SKM-1 treated with dmso at 0.1 percent for 144 hours (cell line): ENCODE data around the gene TNFRSF18.

Experiments
- DNase-seq: peaks from one replicate; lab custom pipeline; 2025; ENCODE audit not compliant: unreplicated experiment; lab: John Stamatoyannopoulos, UW

The TNFRSF18 gene

DNA sequence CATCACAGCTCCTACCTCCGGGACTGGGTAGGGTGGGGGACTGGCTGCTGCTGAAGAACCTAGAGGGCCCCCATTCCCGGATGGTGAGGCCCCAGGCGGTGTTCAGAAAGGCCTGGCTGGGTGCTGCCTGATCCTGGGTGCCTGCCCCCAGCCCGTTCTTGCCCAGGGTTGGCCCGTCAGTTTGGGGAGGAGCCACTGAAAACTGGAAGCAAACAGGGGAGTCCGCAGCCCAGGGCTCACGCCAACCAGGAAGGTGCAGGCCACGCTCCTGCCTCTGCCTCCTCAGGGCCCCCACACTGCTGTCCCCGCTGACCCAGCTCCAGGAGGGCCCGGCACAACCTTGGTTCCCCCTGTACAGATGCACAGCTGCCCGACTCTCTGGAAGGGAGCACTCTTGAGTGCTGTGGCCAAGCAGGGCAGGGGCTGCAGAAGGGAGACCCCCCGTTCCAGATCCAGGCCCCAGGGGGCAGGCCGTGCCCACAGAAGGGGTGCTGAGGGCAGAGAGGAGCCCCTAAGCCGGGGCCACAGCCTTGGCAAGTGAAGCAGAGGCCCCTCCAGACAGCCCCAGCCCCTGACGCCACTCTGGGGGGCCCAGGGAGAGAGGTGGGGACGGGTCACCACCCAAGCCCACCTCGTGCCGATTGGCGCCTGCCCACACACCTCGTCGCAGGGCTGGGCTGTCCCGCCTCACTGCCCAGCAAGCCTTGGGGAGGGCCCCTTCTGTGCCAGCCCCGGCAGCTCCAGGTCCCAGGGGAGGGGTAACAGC is 34.6 kb upstream of the TNFRSF18 start:
- DNase-seq = no peak

- DNase-seq = no peak
Measured at GRCh38 chr1:1240348-1240732, 33.9 kb upstream of the TNFRSF18 start.

DNA sequence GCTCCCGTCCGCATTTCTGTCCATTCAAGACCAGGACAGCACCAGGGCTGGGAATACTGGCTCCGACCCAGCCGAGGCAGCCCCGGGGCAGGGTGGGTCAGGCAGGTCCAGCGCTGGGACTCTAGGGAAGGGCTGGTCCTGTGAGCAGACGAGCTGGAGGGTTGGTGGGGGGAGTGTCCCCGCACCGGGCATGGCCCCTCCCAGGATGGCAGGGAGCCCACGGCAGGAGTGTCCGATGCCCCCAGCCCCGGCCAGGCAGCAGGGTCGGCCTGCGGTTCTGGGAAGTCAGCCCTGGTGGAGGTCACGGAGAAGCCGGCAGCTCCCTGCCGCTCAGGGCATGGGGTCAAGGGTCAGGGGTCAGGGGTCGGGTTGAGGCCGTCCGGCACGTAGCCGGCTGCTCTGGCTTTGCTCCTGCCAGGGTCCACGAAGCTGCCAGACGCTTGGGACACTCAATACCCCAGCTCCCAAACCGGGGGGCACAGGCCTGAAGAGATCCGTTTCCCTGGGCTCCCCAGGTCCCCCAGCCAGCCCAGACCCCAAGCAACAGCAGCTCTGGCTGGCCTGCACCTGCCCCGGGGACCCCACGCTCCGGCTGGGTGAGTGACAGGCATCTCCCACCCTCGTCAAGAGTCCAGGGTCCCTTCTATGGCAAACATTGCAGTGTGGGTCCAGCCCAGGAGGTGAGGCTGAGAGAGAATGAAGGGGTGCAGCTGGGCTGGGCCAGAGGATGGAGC is 33.4 kb upstream of the TNFRSF18 start:
- DNase-seq = no peak

- DNase-seq = no peak
Measured at GRCh38 chr1:1239227-1239613, 32.8 kb upstream of the TNFRSF18 start.

- DNase-seq = no peak
Measured at GRCh38 chr1:1238702-1239178, 32.3 kb upstream of the TNFRSF18 start.

DNA sequence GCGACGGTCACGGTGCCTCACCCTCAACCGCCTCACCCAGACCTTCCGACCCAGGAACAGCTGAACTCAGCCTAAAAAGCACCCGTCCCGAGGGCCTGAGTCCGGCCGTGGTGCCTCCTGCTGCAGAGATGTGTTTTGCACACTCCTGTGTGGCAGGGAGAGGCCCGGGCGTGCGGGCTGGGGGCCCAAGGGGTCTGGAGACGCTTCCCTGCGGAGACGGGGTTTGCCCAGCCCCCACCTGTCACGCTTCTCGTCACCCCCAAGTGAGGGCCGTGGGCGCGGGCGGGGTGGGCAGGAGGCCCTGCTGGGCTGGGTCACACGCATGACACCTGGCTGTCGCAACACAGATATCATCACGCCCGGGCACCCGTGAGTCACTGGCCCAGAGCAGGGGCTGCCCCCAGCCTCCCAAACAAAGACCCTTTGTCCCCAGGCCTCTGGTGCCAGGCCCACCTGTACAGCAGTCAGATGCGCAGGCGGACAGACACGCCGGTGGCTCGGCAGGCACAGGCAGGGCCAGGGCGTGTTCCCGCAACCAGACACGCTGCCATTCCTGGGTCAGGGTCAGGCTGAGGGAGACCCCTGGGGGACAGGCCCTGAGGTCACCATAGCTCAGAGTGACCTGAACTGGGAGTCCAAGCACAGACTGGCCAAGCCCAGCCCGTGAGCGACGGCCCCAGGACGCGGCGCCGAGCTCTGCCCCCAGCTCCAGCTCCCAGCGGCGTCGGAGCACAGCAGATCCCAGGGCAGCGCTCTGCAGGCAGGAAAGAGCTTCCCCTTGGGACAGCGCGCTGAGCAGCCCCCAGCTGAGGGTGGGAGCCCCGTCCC is 31.7 kb upstream of the TNFRSF18 start:
- no peak for DNase-seq

DNA sequence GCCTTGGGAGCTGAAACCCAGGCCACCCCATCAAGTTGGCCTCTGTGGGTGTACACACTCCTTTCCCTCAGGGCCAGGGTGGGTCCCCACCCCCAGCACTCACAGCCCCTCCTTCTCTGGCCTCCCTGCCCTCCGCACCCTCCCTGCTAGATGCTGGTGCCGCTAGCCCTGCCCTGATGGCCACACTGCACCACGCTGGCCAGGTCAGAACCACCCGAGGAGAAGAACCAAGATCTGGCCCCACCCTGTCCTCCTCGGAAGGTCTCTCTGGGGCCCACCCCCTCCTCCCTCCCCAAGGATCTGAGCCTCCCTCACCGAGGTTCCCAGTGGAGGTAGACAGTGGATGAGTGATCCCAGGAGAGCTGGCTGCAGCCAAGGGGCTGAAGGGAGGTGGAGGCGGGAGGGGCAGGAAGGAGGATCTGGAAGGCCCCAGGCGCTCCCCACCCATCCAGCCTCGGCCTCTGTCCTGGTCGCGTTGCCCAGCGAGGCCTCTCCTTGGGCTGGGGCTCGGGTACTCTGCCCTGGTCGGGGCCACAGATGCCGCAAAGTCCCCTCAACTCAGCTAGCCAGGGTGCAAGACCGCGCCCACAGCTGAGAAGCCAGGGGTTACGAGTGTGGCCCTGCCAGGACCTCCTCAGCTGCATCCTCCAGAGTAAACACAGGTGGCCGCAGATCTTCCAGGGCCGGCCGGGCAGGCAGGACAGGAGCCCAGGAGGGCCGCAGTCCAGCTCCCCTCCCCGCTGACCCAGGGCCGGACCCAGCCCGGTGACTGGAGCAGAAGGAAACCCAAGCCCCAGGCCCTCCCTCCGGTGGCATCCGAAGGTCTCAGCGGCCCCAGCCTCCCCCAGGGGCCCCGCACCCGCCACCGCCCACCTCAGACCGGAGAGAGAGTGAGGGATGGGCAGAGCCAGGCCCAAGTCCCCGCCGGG is 30.8 kb upstream of the TNFRSF18 start:
- DNase-seq = no peak

- no peak for DNase-seq
Measured at GRCh38 chr1:1236176-1236763, 29.9 kb upstream of the TNFRSF18 start.

DNA sequence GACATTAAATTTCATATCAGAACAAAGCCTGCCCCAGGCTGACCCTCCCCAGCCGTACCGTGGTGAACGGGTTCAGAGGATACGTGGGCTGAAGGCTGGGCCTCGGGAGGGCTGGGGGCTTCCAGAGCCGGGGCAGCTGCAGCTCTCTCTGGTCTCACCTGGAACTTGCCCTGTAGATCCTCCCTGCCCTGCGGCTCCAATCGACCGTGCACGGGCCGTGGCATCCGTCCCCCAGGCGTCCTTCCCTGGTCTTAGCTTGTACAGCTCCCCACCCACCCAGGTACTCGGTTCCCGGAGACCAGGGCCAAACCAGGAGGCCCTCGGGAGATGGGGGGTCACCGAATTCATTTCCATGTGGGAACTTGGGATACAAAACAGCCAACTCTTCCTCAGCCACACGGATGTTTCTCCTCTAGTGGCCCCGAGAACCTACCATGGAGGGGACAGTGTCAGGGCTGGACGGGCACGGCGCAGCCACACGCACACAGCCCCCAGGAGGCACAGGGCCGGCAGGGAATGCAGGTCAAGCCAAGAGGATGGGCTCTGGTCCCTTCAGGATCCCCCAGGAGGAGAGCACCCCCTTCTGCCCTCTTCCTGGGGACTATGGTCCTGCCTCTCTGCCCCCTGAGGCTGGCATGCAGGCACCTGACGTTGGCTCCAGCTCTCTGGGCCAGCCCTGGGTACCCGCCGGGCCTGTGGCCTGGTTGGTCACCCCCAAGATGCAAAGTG is 28.8 kb upstream of the TNFRSF18 start:
- DNase-seq = no peak

GRCh38 chr1:1234180-1234808 is 27.9 kb upstream of the TNFRSF18 start:
- no peak for DNase-seq

- DNase-seq = no peak
Measured at GRCh38 chr1:1233567-1233892, 27.1 kb upstream of the TNFRSF18 start.

GRCh38 chr1:1232796-1233566 is 26.6 kb upstream of the TNFRSF18 start:
- no peak for DNase-seq

DNA sequence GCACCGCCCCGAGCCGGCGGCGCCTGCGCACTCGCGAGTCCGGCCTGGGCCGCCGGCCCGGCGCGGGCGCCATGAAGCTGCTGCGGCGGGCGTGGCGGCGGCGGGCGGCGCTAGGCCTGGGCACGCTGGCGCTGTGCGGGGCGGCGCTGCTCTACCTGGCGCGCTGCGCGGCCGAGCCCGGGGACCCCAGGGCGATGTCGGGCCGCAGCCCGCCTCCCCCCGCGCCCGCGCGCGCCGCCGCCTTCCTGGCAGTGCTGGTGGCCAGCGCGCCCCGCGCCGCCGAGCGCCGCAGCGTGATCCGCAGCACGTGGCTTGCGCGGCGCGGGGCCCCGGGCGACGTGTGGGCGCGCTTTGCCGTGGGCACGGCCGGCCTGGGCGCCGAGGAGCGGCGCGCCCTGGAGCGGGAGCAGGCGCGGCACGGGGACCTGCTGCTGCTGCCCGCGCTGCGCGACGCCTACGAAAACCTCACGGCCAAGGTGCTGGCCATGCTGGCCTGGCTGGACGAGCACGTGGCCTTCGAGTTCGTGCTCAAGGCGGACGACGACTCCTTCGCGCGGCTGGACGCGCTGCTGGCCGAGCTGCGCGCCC is 25.9 kb upstream of the TNFRSF18 start, which contains the start of gene B3GALT6:
TSS of gene B3GALT6 (plus strand) at position 30 of the 588 bp plus-strand sequence. CDS start at position 72, 42 bp downstream.
- no peak for DNase-seq

DNA sequence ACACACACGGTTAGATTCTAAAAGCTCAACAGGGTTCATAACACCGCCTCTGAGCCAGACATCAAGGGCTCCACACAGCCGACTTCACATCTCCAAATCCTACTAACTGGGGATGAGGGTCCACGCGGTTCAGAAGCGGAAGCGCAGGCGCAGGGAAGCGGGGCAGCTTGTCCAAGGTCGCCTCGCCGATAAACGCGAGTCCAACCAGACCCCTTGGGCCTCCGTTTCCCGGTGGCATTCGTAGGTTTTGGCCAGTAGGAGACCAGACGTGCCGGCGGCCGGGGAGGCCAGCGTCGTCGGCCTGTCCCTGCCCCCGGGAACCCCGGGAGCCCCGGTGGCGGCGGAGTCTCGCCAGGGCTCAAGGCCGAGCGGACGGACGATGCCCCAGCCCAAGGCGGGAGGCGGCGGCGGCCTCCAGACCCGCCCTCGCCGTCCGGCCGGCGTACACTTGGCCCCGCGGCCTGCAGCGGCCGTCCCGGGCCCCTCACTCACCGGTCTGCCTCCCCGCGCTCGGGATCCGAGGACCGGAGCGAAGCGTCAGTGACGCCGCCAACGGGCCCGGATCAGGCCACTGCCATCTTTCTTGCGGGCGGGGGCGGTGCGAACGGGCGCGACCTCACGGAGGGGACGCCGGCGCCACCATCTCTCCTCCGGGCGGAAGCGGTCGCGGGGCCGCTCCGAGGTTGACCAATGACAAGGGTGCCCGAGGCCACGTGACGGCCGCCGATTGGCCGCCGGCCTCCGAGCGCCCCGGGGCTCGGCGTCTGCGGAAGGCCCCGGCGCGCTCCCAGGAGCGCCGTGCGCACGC is 25.2 kb upstream of the TNFRSF18 start, which contains the start of gene SDF4:
TSS of gene SDF4 (minus strand) at position 602 of the 808 bp plus-strand sequence. CDS start 3,229 bp downstream, outside the sequence.
- DNase-seq = peak; percentile 91

- no peak for DNase-seq
Measured at GRCh38 chr1:1230656-1231399, 24.4 kb upstream of the TNFRSF18 start.

DNA sequence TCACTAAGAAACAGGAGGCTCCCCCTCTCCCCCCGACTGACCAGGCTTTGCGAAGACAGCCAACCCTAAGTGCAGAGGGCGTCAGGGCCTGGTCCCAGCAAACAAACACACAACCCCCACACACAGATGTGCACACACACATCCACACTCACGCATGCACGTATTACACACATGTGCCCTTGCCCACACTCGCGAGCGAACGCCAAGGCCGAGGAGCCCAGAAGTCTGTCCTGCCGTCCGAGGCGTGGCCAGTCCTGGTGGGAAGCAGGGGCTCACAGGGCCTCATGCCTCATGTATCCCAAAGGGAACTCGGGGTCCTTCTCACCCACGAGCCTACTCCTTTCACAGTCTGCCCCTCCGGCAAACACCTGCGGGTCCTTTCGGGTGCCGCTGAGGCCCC is 23.4 kb upstream of the TNFRSF18 start:
- no peak for DNase-seq
